Mucosa of rectum (tissue), 2 donors: Measurements from ENCODE around the gene H2AZ2.
"Not testable (repeated sequence)": the region's sequence is repeated elsewhere in the genome, so short reads cannot be mapped to it uniquely, and the experiment has no call there.

Source experiments
- H3K27ac ChIP-seq, 2 donors: one replicate each; pipeline ENCODE4 v1.7.0; 2013; ENCODE audit warnings: inconsistent platforms in 2 of 2, low read depth in 2 of 2, low read length in 2 of 2
- H3K27me3 ChIP-seq, 2 donors: one replicate each; pipeline ENCODE4 v1.7.0; 2013; ENCODE audit warnings: low read length in 2 of 2; ENCODE audit not compliant: control insufficient read depth in 2 of 2, insufficient read depth in 2 of 2
- H3K36me3 ChIP-seq, 2 donors: one replicate each; pipeline ENCODE4 v1.7.0; 2013; ENCODE audit warnings: low read length in 2 of 2; ENCODE audit not compliant: control insufficient read depth in 2 of 2, insufficient read depth in 2 of 2
- H3K4me1 ChIP-seq, 2 donors: one replicate each; pipeline ENCODE4 v1.7.0; 2013; ENCODE audit warnings: low read length in 2 of 2, mild to moderate bottlenecking in 1 of 2; ENCODE audit not compliant: control insufficient read depth in 2 of 2, insufficient read depth in 2 of 2
- H3K4me3 ChIP-seq, 2 donors: one replicate each; pipeline ENCODE4 v1.7.0; 2013; ENCODE audit warnings: low read length in 2 of 2
- H3K9ac ChIP-seq, 2 donors: one replicate each; pipeline ENCODE4 v1.7.0; 2013; ENCODE audit warnings: low read length in 2 of 2, low read depth in 1 of 2, mild to moderate bottlenecking in 1 of 2
- H3K9me3 ChIP-seq, 2 donors: one replicate each; pipeline ENCODE4 v1.7.0; 2013; ENCODE audit warnings: low read length in 2 of 2; ENCODE audit not compliant: control insufficient read depth in 2 of 2
- donor health status: healthy.
- donor health status: Normal muscosa, but diverticular disease.

H2AZ2 gene

GRCh38 chr7:44787762-44788161, 60.1 kb downstream of the H2AZ2 start:
- Histone ChIP-seq H3K4me3 (no peak overlapping the region), H3K9ac (no peak overlapping the region), H3K4me1 (no peaks in the 10 kb centered on the region), H3K27ac (no peak overlapping the region), H3K27me3 (no peaks in the 10 kb centered on the region), H3K9me3 (peaks cover 0 to 4% of the 10 kb centered on the region in 2 donors), H3K36me3 (no peaks in the 10 kb centered on the region)

GRCh38 chr7:44787041-44787440, 60.8 kb downstream of the H2AZ2 start:
- Histone ChIP-seq H3K4me1 (no peaks in the 10 kb centered on the region), H3K9ac (no peak overlapping the region), H3K9me3 (peaks cover 0 to 4% of the 10 kb centered on the region in 2 donors), H3K4me3 (no peak overlapping the region), H3K36me3 (no peaks in the 10 kb centered on the region), H3K27me3 (no peaks in the 10 kb centered on the region), H3K27ac (no peak overlapping the region)

- H3K27me3 ChIP-seq, H3K27ac ChIP-seq, H3K4me3 ChIP-seq, H3K4me1 ChIP-seq, H3K9ac ChIP-seq, H3K36me3 ChIP-seq, H3K9me3 ChIP-seq: not testable (repeated sequence)
These were observed 62.7 kb downstream of the H2AZ2 start for GRCh38 chr7:44785218-44785617.

GRCh38 chr7:44784364-44784763, 63.5 kb downstream of the H2AZ2 start:
- H3K9me3 ChIP-seq = peaks cover 0 to 4% of the 10 kb centered on the region in 2 donors
- H3K4me3 ChIP-seq = no peak overlapping the region
- no peaks in the 10 kb centered on the region for H3K27me3 ChIP-seq
- H3K9ac ChIP-seq = no peak overlapping the region
- no peak overlapping the region for H3K27ac ChIP-seq
- H3K36me3 ChIP-seq = no peaks in the 10 kb centered on the region
- H3K4me1 ChIP-seq = no peaks in the 10 kb centered on the region

GRCh38 chr7:44783407-44783806, 64.5 kb downstream of the H2AZ2 start:
- Histone ChIP-seq H3K36me3 (no peaks in the 10 kb centered on the region), H3K9ac (no peak overlapping the region), H3K27me3 (no peaks in the 10 kb centered on the region), H3K9me3 (peaks cover 0 to 4% of the 10 kb centered on the region in 2 donors), H3K27ac (no peak overlapping the region), H3K4me3 (no peak overlapping the region), H3K4me1 (no peaks in the 10 kb centered on the region)

- Histone ChIP-seq H3K4me3 (no peak overlapping the region), H3K36me3 (no peaks in the 10 kb centered on the region), H3K9me3 (peaks cover 0 to 4% of the 10 kb centered on the region in 2 donors), H3K27ac (no peak overlapping the region), H3K9ac (no peak overlapping the region), H3K4me1 (no peaks in the 10 kb centered on the region), H3K27me3 (no peaks in the 10 kb centered on the region)
These were observed 65.4 kb downstream of the H2AZ2 start for GRCh38 chr7:44782460-44782859.
